Measurements from ENCODE around the gene PSMD2. TPM values are rescaled to one million over a fixed set of nuclear protein-coding genes. Genes with fewer than 3 reads are reported as not detected.

Gene PSMD2
- total RNA-seq, 1 donor from 2014 or later = 210 TPM

- CTCF ChIA-PET = no interaction called here
- H3K27ac Mint-ChIP-seq = no peak overlapping the region
- H3K27me3 Mint-ChIP-seq = peaks cover 17% of the 10 kb centered on the region
- ATAC-seq (ENCODE audit: low read depth) = no peak
- no peak for TF ChIP-seq CTCF (IDR thresholded peaks at IDR 0.05)
- peaks cover 13% of the 10 kb centered on the region for H3K4me1 Mint-ChIP-seq
- H3K9me3 Mint-ChIP-seq = no peaks in the 10 kb centered on the region
- intact Hi-C loops (cut with micrococcal nuclease) = no loop called here
- H3K4me3 Mint-ChIP-seq = no peak overlapping the region
- no peaks in the 10 kb centered on the region for H3K36me3 Mint-ChIP-seq (ENCODE audit: low read depth)
- POLR2A ChIA-PET = no interaction called here
- DNase-seq = no peak
Measured at GRCh38 chr3:184255291-184256039, 43.6 kb upstream of the PSMD2 start.

- CTCF ChIA-PET = no interaction called here
- Mint-ChIP-seq H3K27ac (no peak overlapping the region), H3K9me3 (no peaks in the 10 kb centered on the region), H3K4me3 (no peak overlapping the region), H3K27me3 (peaks cover 25% of the 10 kb centered on the region), H3K4me1 (peaks cover 23% of the 10 kb centered on the region), H3K36me3 (ENCODE audit: low read depth) (no peaks in the 10 kb centered on the region)
- POLR2A ChIA-PET = no interaction called here
- ATAC-seq (ENCODE audit: low read depth) = no peak
- intact Hi-C loops (cut with micrococcal nuclease) = no loop called here
- no peak for DNase-seq
- TF ChIP-seq CTCF (IDR thresholded peaks at IDR 0.05) = no peak
Measured at GRCh38 chr3:184257083-184257915, 41.7 kb upstream of the PSMD2 start.

GRCh38 chr3:184258926-184259325 lies 40.1 kb upstream of the PSMD2 start:
- ChIA-PET CTCF (no interaction called here), POLR2A (no interaction called here)
- no peak for DNase-seq
- intact Hi-C loops (cut with micrococcal nuclease) = no loop called here
- Mint-ChIP-seq H3K4me3 (peak overlapping the region; percentile 35), H3K27ac (no peak overlapping the region), H3K27me3 (peaks cover 33% of the 10 kb centered on the region), H3K36me3 (ENCODE audit: low read depth) (no peaks in the 10 kb centered on the region), H3K9me3 (no peaks in the 10 kb centered on the region), H3K4me1 (peaks cover 28% of the 10 kb centered on the region)
- no peak for ATAC-seq (ENCODE audit: low read depth)
- no peak for TF ChIP-seq CTCF (IDR thresholded peaks at IDR 0.05)

GRCh38 chr3:184259396-184259877 lies 39.6 kb upstream of the PSMD2 start:
- Mint-ChIP-seq H3K4me3 (peak overlapping the region; percentile 60), H3K36me3 (ENCODE audit: low read depth) (no peaks in the 10 kb centered on the region), H3K9me3 (no peaks in the 10 kb centered on the region), H3K4me1 (peaks cover 28% of the 10 kb centered on the region), H3K27ac (no peak overlapping the region), H3K27me3 (peaks cover 37% of the 10 kb centered on the region)
- ChIA-PET CTCF (interaction anchor here (2.4 kb wide), 1 partner anchor 32 kb away, joined by 8 read pairs; no protein-coding TSS in a partner anchor), POLR2A (no interaction called here)
- intact Hi-C loops (cut with micrococcal nuclease) = no loop called here
- no peak for DNase-seq
- ATAC-seq (ENCODE audit: low read depth) = no peak
- TF ChIP-seq CTCF (IDR thresholded peaks at IDR 0.05) = no peak
